ENCODE results near the gene GNG4.
"Not testable (repeated sequence)": the region's sequence is repeated elsewhere in the genome, so short reads cannot be mapped to it uniquely, and the experiment has no call there.

GNG4 gene

DNA sequence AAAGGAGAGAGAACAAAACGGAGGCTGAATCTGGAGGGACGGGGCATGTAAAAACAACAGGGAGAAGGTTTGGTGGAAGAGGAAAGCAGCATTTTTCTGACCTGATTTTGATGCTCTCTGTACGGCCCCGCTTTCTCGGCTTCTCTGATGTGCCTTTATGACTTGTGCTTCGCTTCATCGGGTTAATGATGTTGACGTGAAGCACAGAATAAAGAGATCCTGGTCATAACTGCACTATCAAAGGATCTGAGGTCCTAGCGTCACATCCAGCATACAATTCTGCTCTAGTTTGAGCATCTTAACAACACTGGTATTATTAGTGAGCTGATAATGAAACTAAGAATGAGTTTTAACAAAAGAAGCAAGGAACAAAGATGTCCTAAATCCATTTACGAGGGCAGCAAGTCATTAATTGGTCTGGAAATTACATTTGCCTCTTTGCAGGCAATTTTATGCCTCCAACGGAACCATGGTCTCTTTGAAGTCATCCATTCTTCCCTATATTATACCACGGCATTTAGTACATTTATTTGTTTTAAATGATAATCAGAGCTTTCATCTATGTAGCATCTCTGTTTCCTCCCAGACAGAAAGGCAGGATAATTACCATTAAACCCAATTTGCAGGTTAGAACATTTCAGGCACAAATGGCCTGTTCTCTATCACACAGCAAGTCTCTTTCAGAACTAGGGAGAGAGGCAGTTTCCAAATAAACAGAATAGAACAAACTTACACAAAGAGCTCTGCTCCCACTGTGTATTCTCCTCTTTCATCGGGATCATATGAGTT lies 100.0 kb downstream of the GNG4 start:
- no peaks in the 10 kb centered on the region for H3K79me2 ChIP-seq
- no peak overlapping the region for H3K9ac ChIP-seq
- no peaks in the 10 kb centered on the region for H3K27me3 ChIP-seq (ENCODE audit: control insufficient read depth, insufficient read depth, low read length)
- H3K4me1 ChIP-seq: no peaks in the 10 kb centered on the region
- no peaks in the 10 kb centered on the region for H3K9me3 ChIP-seq (ENCODE audit: control insufficient read depth, low read length)
- H3K4me3 ChIP-seq (ENCODE audit: low read depth, low read length): no peak overlapping the region
- no peak overlapping the region for H2AFZ ChIP-seq
- no peaks in the 10 kb centered on the region for H3K36me3 ChIP-seq (ENCODE audit: control insufficient read depth, insufficient read depth, low read length)
- no peak overlapping the region for H3K4me2 ChIP-seq (ENCODE audit: low read length)
- H3K27ac ChIP-seq: no peak overlapping the region
- TF ChIP-seq, protein P1, sequence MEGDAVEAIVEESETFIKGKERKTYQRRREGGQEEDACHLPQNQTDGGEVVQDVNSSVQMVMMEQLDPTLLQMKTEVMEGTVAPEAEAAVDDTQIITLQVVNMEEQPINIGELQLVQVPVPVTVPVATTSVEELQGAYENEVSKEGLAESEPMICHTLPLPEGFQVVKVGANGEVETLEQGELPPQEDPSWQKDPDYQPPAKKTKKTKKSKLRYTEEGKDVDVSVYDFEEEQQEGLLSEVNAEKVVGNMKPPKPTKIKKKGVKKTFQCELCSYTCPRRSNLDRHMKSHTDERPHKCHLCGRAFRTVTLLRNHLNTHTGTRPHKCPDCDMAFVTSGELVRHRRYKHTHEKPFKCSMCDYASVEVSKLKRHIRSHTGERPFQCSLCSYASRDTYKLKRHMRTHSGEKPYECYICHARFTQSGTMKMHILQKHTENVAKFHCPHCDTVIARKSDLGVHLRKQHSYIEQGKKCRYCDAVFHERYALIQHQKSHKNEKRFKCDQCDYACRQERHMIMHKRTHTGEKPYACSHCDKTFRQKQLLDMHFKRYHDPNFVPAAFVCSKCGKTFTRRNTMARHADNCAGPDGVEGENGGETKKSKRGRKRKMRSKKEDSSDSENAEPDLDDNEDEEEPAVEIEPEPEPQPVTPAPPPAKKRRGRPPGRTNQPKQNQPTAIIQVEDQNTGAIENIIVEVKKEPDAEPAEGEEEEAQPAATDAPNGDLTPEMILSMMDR (IDR thresholded peaks at IDR 0.05): no peak

DNA sequence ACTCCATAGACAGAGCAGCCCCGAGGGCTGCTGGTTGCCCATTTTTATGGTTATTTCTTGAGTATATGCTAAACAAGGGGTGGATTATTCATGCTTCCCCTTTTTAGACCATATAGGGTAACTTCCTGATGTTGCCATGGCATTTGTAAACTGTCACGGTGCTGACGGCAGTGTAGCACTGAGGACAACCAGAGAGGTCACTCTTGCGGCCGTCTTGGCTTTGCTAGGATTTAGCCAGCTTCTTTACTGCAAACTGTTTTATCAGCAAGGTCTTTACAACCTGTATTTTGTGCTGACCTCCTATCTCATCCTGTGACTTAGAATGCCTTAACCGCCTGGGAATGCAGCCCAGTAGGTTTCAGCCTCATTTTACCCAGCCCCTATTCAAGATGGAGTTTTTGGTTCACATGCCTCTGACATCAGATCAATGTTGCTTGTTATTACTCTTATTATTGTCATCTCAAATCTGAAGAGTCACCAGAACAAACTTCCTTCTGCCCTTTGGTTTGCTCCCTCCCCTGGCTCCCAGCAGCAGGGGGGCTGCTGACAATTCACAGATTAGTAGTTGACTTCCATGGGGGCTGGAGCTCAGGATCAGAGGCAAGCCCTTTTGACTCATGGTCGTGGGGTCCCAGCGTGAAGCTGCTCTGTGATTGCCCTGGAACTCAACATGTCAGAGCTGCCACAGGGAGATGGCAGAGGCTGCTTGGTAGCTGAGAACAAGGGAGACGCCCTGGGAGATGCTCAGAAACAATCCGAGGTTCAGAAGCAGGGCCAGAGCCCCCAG lies 103.0 kb downstream of the GNG4 start:
- H3K79me2 ChIP-seq; H3K4me3 ChIP-seq (ENCODE audit: low read depth, low read length); H2AFZ ChIP-seq; H3K9me3 ChIP-seq (ENCODE audit: control insufficient read depth, low read length); H3K36me3 ChIP-seq (ENCODE audit: control insufficient read depth, insufficient read depth, low read length); H3K9ac ChIP-seq; H3K4me2 ChIP-seq (ENCODE audit: low read length); H3K27me3 ChIP-seq (ENCODE audit: control insufficient read depth, insufficient read depth, low read length); H3K27ac ChIP-seq; H3K4me1 ChIP-seq: not testable (repeated sequence)

DNA sequence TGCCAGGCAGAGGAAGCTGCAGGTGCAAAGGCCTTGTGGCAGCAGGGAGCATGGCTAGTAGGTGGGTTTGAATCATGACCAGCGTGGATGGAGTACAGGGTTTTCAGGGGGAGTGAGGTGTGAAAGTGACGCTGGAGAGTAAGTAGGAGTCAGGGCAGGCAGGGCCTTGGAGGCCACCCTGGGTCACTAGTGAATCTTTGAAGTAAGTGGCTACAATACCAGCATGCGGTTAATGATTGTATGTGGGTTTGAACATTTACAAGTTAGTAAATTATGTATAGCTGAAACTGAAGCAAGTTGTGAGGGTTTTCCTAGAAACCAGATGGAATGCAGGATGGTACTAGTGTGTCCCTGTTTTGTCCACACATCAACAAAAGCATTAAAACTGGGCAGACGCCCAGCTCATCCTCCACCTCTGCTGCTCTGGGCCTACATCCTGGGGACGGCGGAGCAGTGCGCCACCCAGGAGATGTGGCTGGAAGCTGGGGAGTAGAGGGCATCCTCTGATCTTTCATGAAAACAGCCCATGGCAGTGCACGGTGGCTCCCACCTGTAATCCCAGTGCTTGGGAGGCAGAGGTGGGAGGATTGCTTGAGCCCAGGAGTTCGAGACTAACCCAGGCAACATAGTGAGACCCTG lies 104.2 kb downstream of the GNG4 start:
- H3K27me3 ChIP-seq (ENCODE audit: control insufficient read depth, insufficient read depth, low read length): no peaks in the 10 kb centered on the region

DNA sequence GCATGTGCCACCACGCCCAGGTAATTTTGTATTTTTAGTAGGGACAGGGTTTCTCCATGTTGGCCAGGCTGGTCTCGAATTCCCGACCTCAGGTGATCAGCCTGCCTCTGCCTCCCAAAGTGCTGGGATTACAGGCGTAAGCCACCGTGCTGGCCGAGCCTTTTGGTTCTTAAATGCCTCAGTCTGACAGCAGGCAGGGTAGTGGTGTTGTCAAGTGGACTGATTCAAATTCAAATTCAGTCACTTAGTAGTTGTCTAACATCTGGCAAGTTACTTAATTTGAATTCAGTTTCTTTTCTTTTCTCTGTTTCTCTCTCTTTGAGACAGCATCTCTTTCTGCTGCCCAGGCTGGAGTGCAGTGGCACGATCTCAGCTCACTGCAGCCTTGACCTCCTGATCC lies 106.7 kb downstream of the GNG4 start:
- H3K9ac ChIP-seq; H3K79me2 ChIP-seq; H3K9me3 ChIP-seq (ENCODE audit: control insufficient read depth, low read length); H3K4me2 ChIP-seq (ENCODE audit: low read length); H3K4me1 ChIP-seq; H3K27me3 ChIP-seq (ENCODE audit: control insufficient read depth, insufficient read depth, low read length); H3K27ac ChIP-seq; H3K36me3 ChIP-seq (ENCODE audit: control insufficient read depth, insufficient read depth, low read length); H3K4me3 ChIP-seq (ENCODE audit: low read depth, low read length); H2AFZ ChIP-seq: not testable (repeated sequence)

More for the DNA sequence above, 104.2 kb downstream of the GNG4 start:
- Histone ChIP-seq H3K9ac (no peak overlapping the region), H3K79me2 (no peaks in the 10 kb centered on the region), H3K4me3 (ENCODE audit: low read depth, low read length) (no peak overlapping the region), H2AFZ (no peak overlapping the region), H3K27ac (no peak overlapping the region), H3K4me1 (no peaks in the 10 kb centered on the region), H3K4me2 (ENCODE audit: low read length) (no peak overlapping the region), H3K9me3 (ENCODE audit: control insufficient read depth, low read length) (no peaks in the 10 kb centered on the region), H3K36me3 (ENCODE audit: control insufficient read depth, insufficient read depth, low read length) (no peaks in the 10 kb centered on the region)
- TF ChIP-seq, protein P1 (IDR thresholded peaks at IDR 0.05): no peak

DNA sequence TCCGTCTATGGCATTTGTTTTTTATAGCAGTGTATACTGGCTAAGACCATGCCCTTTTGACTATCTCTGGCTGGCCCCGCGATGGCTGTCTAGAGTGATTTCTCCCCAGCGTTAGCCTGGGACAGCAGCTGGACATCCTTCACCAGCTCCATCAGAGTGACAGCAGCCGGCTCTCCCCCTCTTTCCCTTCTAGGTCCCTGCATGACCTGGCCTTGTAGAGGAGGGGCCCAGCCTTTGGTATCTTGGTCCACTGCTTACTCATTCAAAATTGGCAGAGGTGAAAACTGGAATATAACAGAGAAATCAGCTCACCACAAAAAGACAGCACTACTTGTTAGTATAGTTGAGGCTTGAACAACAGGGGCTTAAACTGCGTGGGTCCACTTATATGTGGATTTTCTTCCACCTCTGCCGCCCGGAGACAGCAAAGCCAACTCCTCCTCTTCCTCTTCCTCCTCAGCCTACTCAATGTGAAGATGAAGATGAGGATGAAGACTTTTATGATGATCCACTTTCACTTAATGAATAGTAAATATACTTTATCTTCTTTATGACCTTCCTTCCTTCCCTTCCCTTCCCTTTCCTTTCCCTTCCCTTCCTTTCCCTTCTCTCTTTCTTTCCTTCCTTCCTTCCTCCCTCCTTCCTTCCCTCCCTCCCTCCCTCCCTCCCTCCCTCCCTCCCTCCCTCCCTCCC lies 116.0 kb downstream of the GNG4 start:
- Histone ChIP-seq H3K4me1 (no peaks in the 10 kb centered on the region), H3K36me3 (ENCODE audit: control insufficient read depth, insufficient read depth, low read length) (no peaks in the 10 kb centered on the region), H3K79me2 (no peaks in the 10 kb centered on the region), H3K27me3 (ENCODE audit: control insufficient read depth, insufficient read depth, low read length) (no peaks in the 10 kb centered on the region), H3K9ac (no peak overlapping the region), H3K27ac (no peak overlapping the region), H3K9me3 (ENCODE audit: control insufficient read depth, low read length) (no peaks in the 10 kb centered on the region), H3K4me3 (ENCODE audit: low read depth, low read length) (no peak overlapping the region), H3K4me2 (ENCODE audit: low read length) (no peak overlapping the region), H2AFZ (no peak overlapping the region)
- TF ChIP-seq, protein P1 (IDR thresholded peaks at IDR 0.05): no peak

Data from parathyroid adenoma (tissue), 2 donors.